SKM-1 treated with dmso at 0.1 percent for 144 hours (cell line): ENCODE measurements around the gene VPS35L.
"Not testable (repeated sequence)": the region's sequence is repeated elsewhere in the genome, so short reads cannot be mapped to it uniquely, and the experiment has no call there.

Experiments used
- DNase-seq: peaks from one replicate; lab custom pipeline; 2025; ENCODE audit not compliant: unreplicated experiment; lab: John Stamatoyannopoulos, UW

VPS35L gene

DNA sequence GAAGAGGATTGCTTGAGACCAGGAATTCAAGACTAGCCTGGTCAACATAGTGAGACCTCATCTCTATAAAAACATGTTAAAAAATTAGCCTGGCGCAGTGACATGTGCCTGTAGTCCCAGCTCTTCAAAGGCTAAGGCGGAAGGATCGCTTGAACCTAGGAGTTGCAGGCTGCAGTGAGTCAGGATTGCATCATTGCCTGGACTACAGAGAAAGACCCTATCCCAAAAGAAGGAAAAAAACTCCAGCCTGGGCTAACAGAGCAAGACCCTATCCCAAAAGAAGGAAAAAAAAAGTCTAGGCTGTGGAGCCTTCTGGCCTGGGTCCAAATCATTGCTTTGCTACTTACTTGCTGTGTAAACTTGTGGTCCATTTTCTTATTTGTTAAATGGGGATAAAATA, 26.8 kb upstream of the VPS35L start:
- DNase-seq, result no peak

- DNase-seq, result no peak
These were observed 22.9 kb upstream of the VPS35L start for GRCh38 chr16:19532601-19533000.

GRCh38 chr16:19540241-19540970, 15.1 kb upstream of the VPS35L start:
- DNase-seq, result no peak

GRCh38 chr16:19542138-19542821, 13.2 kb upstream of the VPS35L start:
- DNase-seq, result no peak

GRCh38 chr16:19543278-19543996, 12.1 kb upstream of the VPS35L start:
- not testable (repeated sequence) for DNase-seq

DNA sequence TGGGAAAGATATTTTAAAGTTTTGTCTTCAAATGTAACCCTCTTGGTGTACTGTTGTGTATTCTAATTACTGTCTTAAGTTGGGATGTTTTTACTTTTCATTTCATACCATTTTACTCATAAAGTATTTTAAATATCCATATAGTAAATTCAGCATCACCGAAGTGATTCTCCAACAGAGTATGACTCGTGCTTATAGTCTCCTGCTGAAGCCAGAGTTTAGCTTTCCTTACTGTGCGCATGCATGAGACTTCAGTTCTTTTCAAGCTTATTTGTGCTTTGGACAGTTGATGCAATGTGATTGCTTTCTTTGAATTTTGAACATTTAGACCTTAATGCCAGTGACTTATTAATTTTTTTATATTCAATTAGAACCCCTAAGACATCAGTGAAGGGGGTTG, 7.4 kb upstream of the VPS35L start:
- DNase-seq, result no peak

GRCh38 chr16:19549673-19550072, 5.8 kb upstream of the VPS35L start:
- no peak for DNase-seq

DNA sequence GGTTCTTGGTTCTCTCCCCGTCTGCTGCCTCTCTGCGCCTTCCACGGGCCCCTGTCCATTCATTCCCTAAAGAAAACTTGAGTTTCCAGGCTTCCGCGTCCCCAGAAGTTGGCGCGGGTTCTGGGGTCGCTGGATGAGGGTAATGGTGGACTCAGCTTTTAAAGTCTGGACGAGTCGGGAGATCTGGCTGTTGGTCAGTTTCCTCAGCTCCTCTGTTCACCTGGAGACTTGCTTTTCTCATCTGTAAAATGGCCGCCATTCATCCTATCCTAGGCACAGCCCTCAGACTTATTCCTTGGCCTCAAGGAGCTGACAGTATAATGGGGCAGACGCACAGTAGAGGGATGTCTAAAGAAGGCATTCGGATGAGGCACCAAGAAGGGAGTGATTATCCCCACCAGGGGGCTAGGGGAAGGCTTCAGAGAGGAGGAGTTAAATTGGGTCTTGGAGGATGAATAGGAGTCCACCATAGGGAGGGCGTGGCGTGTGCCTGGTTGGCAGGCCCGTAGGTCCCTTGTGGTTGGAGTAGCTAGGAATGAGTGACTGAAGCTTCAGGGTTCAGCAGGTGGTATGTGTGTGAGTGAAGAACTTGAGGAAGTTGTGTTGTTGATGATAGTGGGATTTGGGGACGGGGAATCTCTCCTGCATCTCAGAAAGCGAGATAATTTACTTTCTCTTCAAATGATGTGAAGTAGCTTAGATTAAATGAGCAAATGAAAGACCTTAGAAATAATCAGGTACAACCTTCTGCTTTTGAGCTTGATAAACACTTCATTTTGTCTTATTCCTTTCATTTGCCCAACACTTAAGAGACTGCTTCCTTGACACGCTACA, 652 bp downstream of the VPS35L start:
- DNase-seq, result no peak

GRCh38 chr16:19559242-19559910, 3.9 kb downstream of the VPS35L start:
- DNase-seq, result peak; percentile 28

DNA sequence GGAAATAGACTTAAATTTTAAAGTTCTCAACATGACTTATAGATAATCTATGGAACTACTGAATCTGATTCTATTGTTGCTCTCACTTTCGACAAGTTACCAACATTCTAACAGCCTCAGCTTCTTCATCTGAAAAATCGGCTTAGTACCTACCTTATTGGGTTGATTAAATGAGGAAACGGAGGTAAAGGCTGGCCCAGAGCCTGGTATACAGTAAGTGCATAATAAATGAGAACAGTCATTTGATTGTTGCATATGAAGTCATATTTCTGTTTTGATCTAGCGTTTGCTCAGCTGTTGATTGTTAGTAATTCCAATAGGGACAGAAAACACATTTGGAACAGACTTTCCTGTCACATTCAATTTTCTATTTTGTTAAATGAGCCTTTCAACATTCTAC, 4.6 kb downstream of the VPS35L start:
- DNase-seq, result no peak

DNA sequence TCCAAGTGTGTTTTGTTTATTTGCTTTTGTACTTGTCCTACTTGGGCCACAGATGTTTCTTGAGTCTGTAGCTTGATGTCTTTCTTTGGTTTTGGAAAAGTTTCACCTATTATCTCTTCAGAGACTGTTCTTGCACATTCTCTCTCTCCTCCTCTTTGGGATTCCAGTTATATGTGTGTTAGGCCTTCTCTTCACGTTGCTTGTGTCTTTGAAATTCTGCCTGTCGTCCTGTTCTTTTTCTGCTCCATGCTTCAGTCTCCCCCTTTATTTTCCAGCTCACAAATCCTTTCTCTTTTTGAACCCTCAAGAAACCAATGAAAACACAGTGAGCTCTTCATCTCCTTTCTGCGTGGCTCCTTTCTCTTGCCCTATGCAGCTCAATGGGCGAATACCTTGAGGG, 7.9 kb downstream of the VPS35L start:
- no peak for DNase-seq

- DNase-seq, result no peak
These were observed 10.9 kb downstream of the VPS35L start for GRCh38 chr16:19566362-19566761.

DNA sequence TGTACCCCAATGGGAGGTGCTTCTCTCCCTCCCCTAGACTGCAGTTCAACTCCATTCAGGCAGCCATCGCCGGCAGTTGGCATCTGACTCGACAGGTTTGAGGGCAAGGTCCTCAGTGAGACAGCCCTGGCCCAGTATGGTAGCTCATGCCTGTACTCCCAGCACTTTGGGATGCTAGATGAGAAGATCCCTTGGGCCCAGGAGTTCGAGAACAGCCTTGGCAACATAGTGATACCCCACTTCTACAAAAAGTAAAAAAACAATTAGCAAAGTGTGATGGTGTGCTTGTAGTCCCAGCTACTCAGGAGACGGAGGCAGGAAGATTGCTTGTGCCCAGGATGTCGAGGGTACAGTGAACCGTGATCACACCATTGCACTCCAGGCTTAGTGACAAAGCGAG, 12.1 kb downstream of the VPS35L start:
- no peak for DNase-seq

DNA sequence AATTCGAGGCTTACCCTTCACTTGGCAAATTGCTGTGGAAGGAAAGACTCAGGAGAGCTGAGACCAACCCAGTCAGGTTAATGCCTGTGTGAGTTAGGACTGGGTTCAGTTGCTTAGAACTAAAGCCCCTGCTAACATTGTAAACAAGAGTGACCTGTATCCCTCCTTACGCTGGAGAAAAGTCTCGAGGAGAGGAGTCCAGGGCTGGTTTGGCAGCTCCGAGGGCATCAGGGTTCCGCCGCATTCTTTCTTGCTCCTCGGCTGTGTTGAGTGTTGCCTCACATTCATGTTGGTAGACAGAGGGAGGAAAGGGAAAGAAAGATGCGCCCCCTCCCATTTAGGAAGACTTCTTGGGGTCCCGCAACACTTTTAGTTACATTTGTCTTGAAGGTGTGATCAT, 18.5 kb downstream of the VPS35L start:
- DNase-seq, result no peak

GRCh38 chr16:19574615-19575014, 19.1 kb downstream of the VPS35L start:
- DNase-seq, result no peak

DNA sequence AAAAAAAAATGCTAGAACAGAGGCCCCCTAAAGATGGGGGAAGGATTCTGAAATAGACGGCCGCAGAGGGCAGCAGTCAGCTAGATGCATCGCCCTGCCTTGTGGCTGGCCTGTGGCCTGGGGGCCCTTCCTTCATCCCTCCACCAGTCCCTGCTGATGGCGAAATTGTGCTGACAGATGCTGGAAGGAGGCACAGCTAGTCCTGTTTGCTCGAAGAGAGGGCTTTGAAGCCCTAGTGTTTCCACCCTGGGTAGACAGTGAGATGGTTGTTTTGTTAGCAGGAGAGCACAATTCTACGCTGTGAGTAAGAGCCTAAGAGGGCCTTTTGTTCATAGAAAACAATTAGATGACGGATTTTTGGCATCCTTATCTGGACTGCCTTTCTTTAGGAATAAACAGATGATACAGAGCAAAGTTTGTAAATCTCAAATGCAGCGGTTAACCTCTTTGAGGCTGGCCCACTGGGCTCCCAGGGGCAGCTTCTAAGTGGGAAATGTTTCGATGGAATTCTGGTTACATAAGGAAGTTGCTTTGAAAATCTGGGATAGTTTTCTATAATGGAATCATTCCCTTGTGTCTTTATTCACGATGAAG, 23.0 kb downstream of the VPS35L start:
- no peak for DNase-seq

- no peak for DNase-seq
These were observed 26.7 kb downstream of the VPS35L start for GRCh38 chr16:19582050-19582831.

GRCh38 chr16:19583665-19584300, 28.3 kb downstream of the VPS35L start:
- peak; percentile 69 for DNase-seq

GRCh38 chr16:19588661-19589060, 33.2 kb downstream of the VPS35L start:
- no peak for DNase-seq
